Gastroesophageal sphincter (tissue), 4 donors: ENCODE results near the gene IGF2BP1. TPM values are rescaled to one million over a fixed set of nuclear protein-coding genes. Genes with fewer than 3 reads are reported as not detected.

Experiments used
- ATAC-seq: fragments of 150-250 bp; one replicate; pipeline ENCODE4 v1.9.1; 2016; ENCODE audit warnings: mild to moderate bottlenecking, moderate library complexity
- H3K27ac ChIP-seq, 4 donors: fragments of 200-600 bp; sonication (generic) in 3 of 4; 1 replicate in 3 of 4; 2 replicates in 1 of 4; pipeline ENCODE4 v1.5.1; 2016 to 2019
- H3K27me3 ChIP-seq: fragments of 200-600 bp; sonication (generic); one replicate; pipeline ENCODE4 v1.5.1; 2019
- H3K36me3 ChIP-seq, 2 donors: fragments of 200-600 bp; sonication (generic); one replicate each; pipeline ENCODE4 v1.5.1; 2019; ENCODE audit warnings: control low read depth in 1 of 2
- H3K4me1 ChIP-seq, 3 donors: fragments of 200-600 bp; sonication (generic); 1 replicate in 2 of 3; 2 replicates in 1 of 3; pipeline ENCODE4 v1.5.1; 2016 to 2019; ENCODE audit warnings: control low read depth in 2 of 3
- H3K4me3 ChIP-seq, 2 donors: fragments of 200-600 bp; sonication (generic); one replicate each; pipeline ENCODE4 v1.5.1; 2019; ENCODE audit warnings: mild to moderate bottlenecking in 1 of 2, moderate library complexity in 1 of 2
- H3K9me3 ChIP-seq, 3 donors: fragments of 200-600 bp; sonication (generic); one replicate each; pipeline ENCODE4 v1.5.1; 2017 to 2019; ENCODE audit warnings: control low read depth in 2 of 3
- CTCF ChIP-seq, 4 experiments: fragments of 200-600 bp in 2 of 4; fragments of 450-650 bp in 2 of 4; sonication (generic) in 1 of 4; IDR thresholded peaks; one replicate each; pipeline ENCODE4 v1.5.1; 2017 to 2019; ENCODE audit warnings: antibody characterized with exemption in 4 of 4, mild to moderate bottlenecking in 2 of 4, moderate library complexity in 2 of 4
- EP300 ChIP-seq: sonication (generic); formaldehyde crosslinking; IDR thresholded peaks from one replicate; pipeline ENCODE4 v1.6.1; 2017; ENCODE audit warnings: antibody characterized with exemption, mild to moderate bottlenecking
- POLR2A ChIP-seq, 2 donors: fragments of 450-650 bp; IDR thresholded peaks; one replicate each; pipeline ENCODE4 v1.6.1; 2017; ENCODE audit warnings: antibody characterized with exemption in 2 of 2, mild to moderate bottlenecking in 2 of 2, moderate library complexity in 1 of 2
- POLR2AphosphoS5 ChIP-seq: sonication (generic); formaldehyde crosslinking; IDR thresholded peaks from one replicate; pipeline ENCODE4 v1.6.1; 2017; ENCODE audit warnings: antibody characterized with exemption
- WGBS, 2 donors: methylation state at CpG; one replicate each; pipeline ENCODE4 v1.1.5; 2018; ENCODE audit warnings: low coverage in 1 of 2; 5-methylcytosine and 5-hydroxymethylcytosine counted together
- total RNA-seq, 4 donors: library from RNA; depleted of rRNA; stranded (reverse); fragments of >200 nt; gene quantifications; one replicate each; pipeline ENCODE4 v1.1.0, GENCODE V29; 2016

The IGF2BP1 gene
- total RNA-seq, 4 donors from 2014 or later = 0.04 TPM; not detected in 3

- 70 to 71% methylated on average over 2 to 4 of the region's 5 CpGs for WGBS, 2 donors
- no peak for ATAC-seq
- Histone ChIP-seq H3K9me3 (no peaks in the 10 kb centered on the region), H3K4me3 (no peak overlapping the region), H3K27me3 (peaks cover 57% of the 10 kb centered on the region), H3K4me1 (no peaks in the 10 kb centered on the region), H3K36me3 (no peaks in the 10 kb centered on the region), H3K27ac (no peak overlapping the region)
- TF ChIP-seq POLR2A (IDR thresholded peaks at IDR 0.05) (no peak), POLR2AphosphoS5 (no peak), EP300 (no peak), CTCF (IDR thresholded peaks at IDR 0.05) (no peak)
These were observed 88.6 kb downstream of the IGF2BP1 start for GRCh38 chr17:49085565-49086315.

GRCh38 chr17:49086316-49086605, 89.1 kb downstream of the IGF2BP1 start:
- Histone ChIP-seq H3K4me1 (no peaks in the 10 kb centered on the region), H3K4me3 (no peak overlapping the region), H3K27me3 (peaks cover 57% of the 10 kb centered on the region), H3K36me3 (no peaks in the 10 kb centered on the region), H3K27ac (no peak overlapping the region), H3K9me3 (no peaks in the 10 kb centered on the region)
- WGBS, 2 donors = 0% methylated on average over 1 of the region's 1 CpG; no CpG with 5 or more reads in 1 of the 2 donors
- TF ChIP-seq CTCF (IDR thresholded peaks at IDR 0.05) (no peak), EP300 (no peak), POLR2A (IDR thresholded peaks at IDR 0.05) (no peak), POLR2AphosphoS5 (no peak)
- no peak for ATAC-seq

GRCh38 chr17:49086649-49087048, 89.5 kb downstream of the IGF2BP1 start:
- TF ChIP-seq EP300 (no peak), POLR2AphosphoS5 (no peak), CTCF (IDR thresholded peaks at IDR 0.05) (no peak), POLR2A (IDR thresholded peaks at IDR 0.05) (no peak)
- no peaks in the 10 kb centered on the region for H3K4me1 ChIP-seq
- no peak overlapping the region for H3K4me3 ChIP-seq
- H3K9me3 ChIP-seq = no peaks in the 10 kb centered on the region
- H3K36me3 ChIP-seq = no peaks in the 10 kb centered on the region
- H3K27me3 ChIP-seq = peaks cover 61% of the 10 kb centered on the region
- no peak for ATAC-seq
- no peak overlapping the region for H3K27ac ChIP-seq

- no peak for ATAC-seq
- no peak overlapping the region for H3K27ac ChIP-seq
- TF ChIP-seq EP300 = no peak
- TF ChIP-seq POLR2AphosphoS5 = no peak
- TF ChIP-seq POLR2A (IDR thresholded peaks at IDR 0.05) = no peak
- TF ChIP-seq CTCF (IDR thresholded peaks at IDR 0.05) = no peak
- peaks cover 71% of the 10 kb centered on the region for H3K27me3 ChIP-seq
- 86 to 94% methylated on average over 4 to 6 of the region's 7 CpGs for WGBS, 2 donors
- H3K9me3 ChIP-seq = no peaks in the 10 kb centered on the region
- no peaks in the 10 kb centered on the region for H3K4me1 ChIP-seq
- no peaks in the 10 kb centered on the region for H3K36me3 ChIP-seq
- H3K4me3 ChIP-seq = no peak overlapping the region
These were observed 91.9 kb downstream of the IGF2BP1 start for GRCh38 chr17:49089094-49089493.

- Histone ChIP-seq H3K27ac (no peak overlapping the region), H3K4me1 (no peaks in the 10 kb centered on the region), H3K36me3 (no peaks in the 10 kb centered on the region), H3K9me3 (no peaks in the 10 kb centered on the region), H3K27me3 (peaks cover 68% of the 10 kb centered on the region), H3K4me3 (no peak overlapping the region)
- no peak for ATAC-seq
- no peak for TF ChIP-seq POLR2A (IDR thresholded peaks at IDR 0.05)
- TF ChIP-seq EP300 = no peak
- no peak for TF ChIP-seq POLR2AphosphoS5
- TF ChIP-seq CTCF (IDR thresholded peaks at IDR 0.05) = no peak
- 78 to 87% methylated on average over 3 to 5 of the region's 10 CpGs for WGBS, 2 donors
These were observed 93.9 kb downstream of the IGF2BP1 start for GRCh38 chr17:49090878-49091594.
